ENCODE results near the gene UPK1B.
"Not testable (repeated sequence)": the region's sequence is repeated elsewhere in the genome, so short reads cannot be mapped to it uniquely, and the experiment has no call there.

The UPK1B gene

GRCh38 chr3:119238363-119238762 lies 65.0 kb downstream of the UPK1B start:
- H3K27ac ChIP-seq (ENCODE audit: poor library complexity, severe bottlenecking) = peak overlapping the region; percentile 55
- no peaks in the 10 kb centered on the region for H3K9me3 ChIP-seq (ENCODE audit: severe bottlenecking)
- peaks cover 22% of the 10 kb centered on the region for H3K4me1 ChIP-seq (ENCODE audit: insufficient read depth, poor library complexity, severe bottlenecking)
- H3K36me3 ChIP-seq (ENCODE audit: low read depth) = peaks cover 22% of the 10 kb centered on the region
- DNase-seq (ENCODE audit: low spot score) = no peak
- ATAC-seq (ENCODE audit: low read depth) = no peak
- TF ChIP-seq, protein P1, sequence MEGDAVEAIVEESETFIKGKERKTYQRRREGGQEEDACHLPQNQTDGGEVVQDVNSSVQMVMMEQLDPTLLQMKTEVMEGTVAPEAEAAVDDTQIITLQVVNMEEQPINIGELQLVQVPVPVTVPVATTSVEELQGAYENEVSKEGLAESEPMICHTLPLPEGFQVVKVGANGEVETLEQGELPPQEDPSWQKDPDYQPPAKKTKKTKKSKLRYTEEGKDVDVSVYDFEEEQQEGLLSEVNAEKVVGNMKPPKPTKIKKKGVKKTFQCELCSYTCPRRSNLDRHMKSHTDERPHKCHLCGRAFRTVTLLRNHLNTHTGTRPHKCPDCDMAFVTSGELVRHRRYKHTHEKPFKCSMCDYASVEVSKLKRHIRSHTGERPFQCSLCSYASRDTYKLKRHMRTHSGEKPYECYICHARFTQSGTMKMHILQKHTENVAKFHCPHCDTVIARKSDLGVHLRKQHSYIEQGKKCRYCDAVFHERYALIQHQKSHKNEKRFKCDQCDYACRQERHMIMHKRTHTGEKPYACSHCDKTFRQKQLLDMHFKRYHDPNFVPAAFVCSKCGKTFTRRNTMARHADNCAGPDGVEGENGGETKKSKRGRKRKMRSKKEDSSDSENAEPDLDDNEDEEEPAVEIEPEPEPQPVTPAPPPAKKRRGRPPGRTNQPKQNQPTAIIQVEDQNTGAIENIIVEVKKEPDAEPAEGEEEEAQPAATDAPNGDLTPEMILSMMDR (IDR thresholded peaks at IDR 0.05; ENCODE audit: poor library complexity, severe bottlenecking) = no peak
- no peaks in the 10 kb centered on the region for H3K27me3 ChIP-seq (ENCODE audit: insufficient read depth, poor library complexity, severe bottlenecking)
- no peak overlapping the region for H3K4me3 ChIP-seq (ENCODE audit: severe bottlenecking)

DNA sequence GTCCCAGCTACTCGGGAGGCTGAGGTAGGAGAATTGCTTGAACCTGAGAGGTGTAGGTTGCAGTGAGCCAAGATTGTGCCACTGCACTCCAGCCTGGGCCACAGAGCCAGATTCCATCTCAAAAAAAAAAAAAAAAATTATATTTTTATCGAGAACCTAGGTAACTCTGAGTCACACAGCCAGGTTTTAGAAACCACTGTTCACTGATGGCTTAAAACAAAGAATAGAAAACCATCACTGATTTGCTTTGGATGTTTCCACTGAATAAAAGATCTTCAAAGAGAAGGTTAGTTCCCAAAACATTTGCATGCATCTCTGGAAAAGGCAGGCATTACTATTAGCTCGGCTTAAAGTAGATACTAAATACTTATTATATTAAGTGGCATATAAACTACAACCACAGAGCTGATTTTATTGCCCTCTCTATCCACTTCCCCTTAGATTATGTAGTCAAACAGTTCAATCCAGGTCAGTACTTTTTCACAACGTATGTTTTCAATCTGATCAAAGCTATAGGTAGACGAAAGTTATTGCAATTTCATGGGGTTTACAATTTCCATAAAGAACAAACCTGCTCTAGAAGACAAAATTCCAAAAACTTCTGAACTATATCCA lies 65.9 kb downstream of the UPK1B start:
- peaks cover 16% of the 10 kb centered on the region for H3K36me3 ChIP-seq (ENCODE audit: low read depth)
- H3K27ac ChIP-seq (ENCODE audit: poor library complexity, severe bottlenecking) = peak overlapping the region; percentile 55
- H3K4me1 ChIP-seq (ENCODE audit: insufficient read depth, poor library complexity, severe bottlenecking) = peaks cover 22% of the 10 kb centered on the region
- no peaks in the 10 kb centered on the region for H3K27me3 ChIP-seq (ENCODE audit: insufficient read depth, poor library complexity, severe bottlenecking)
- H3K4me3 ChIP-seq (ENCODE audit: severe bottlenecking) = peak overlapping the region; percentile 52
- no peaks in the 10 kb centered on the region for H3K9me3 ChIP-seq (ENCODE audit: severe bottlenecking)
- TF ChIP-seq, protein P1 (IDR thresholded peaks at IDR 0.05; ENCODE audit: poor library complexity, severe bottlenecking) = no peak
- no peak for DNase-seq (ENCODE audit: low spot score)
- no peak for ATAC-seq (ENCODE audit: low read depth)

GRCh38 chr3:119240101-119240590 lies 66.7 kb downstream of the UPK1B start:
- peaks cover 8% of the 10 kb centered on the region for H3K36me3 ChIP-seq (ENCODE audit: low read depth)
- H3K9me3 ChIP-seq (ENCODE audit: severe bottlenecking) = no peaks in the 10 kb centered on the region
- peak overlapping the region; percentile 55 for H3K27ac ChIP-seq (ENCODE audit: poor library complexity, severe bottlenecking)

GRCh38 chr3:119240591-119241434 lies 67.4 kb downstream of the UPK1B start, which contains the start of gene B4GALT4:
B4GALT4 (minus strand) TSS chr3:119240878; CDS start chr3:119230099, 10,779 bp downstream.
- Histone ChIP-seq H3K4me3 (ENCODE audit: severe bottlenecking) (peak within 1 kb of the TSS; percentile 52), H3K4me1 (ENCODE audit: insufficient read depth, poor library complexity, severe bottlenecking) (peaks cover 13% of the 10 kb centered on the region), H3K27me3 (ENCODE audit: insufficient read depth, poor library complexity, severe bottlenecking) (no peaks in the 10 kb centered on the region), H3K9me3 (ENCODE audit: severe bottlenecking) (no peaks in the 10 kb centered on the region), H3K27ac (ENCODE audit: poor library complexity, severe bottlenecking) (peak within 1 kb of the TSS; percentile 55), H3K36me3 (ENCODE audit: low read depth) (peaks cover 2% of the 10 kb centered on the region)
- TF ChIP-seq, protein P1 (IDR thresholded peaks at IDR 0.05; ENCODE audit: poor library complexity, severe bottlenecking) = no peak
- DNase-seq (ENCODE audit: low spot score) (peak; percentile 80), ATAC-seq (ENCODE audit: low read depth) (peak; percentile 94)

More at GRCh38 chr3:119240101-119240590, 66.7 kb downstream of the UPK1B start:
- ATAC-seq (ENCODE audit: low read depth) (no peak; the same call in 2 of the 3 replicates), DNase-seq (ENCODE audit: low spot score) (no peak)
- Histone ChIP-seq H3K27me3 (ENCODE audit: insufficient read depth, poor library complexity, severe bottlenecking) (no peaks in the 10 kb centered on the region), H3K4me1 (ENCODE audit: insufficient read depth, poor library complexity, severe bottlenecking) (peaks cover 17% of the 10 kb centered on the region), H3K4me3 (ENCODE audit: severe bottlenecking) (peak overlapping the region; percentile 52)
- TF ChIP-seq, protein P1 (IDR thresholded peaks at IDR 0.05; ENCODE audit: poor library complexity, severe bottlenecking) = no peak

GRCh38 chr3:119242387-119243057 lies 69.1 kb downstream of the UPK1B start:
- H3K27ac ChIP-seq (ENCODE audit: poor library complexity, severe bottlenecking); H3K9me3 ChIP-seq (ENCODE audit: severe bottlenecking); ATAC-seq (ENCODE audit: low read depth); H3K36me3 ChIP-seq (ENCODE audit: low read depth); H3K4me3 ChIP-seq (ENCODE audit: severe bottlenecking); DNase-seq (ENCODE audit: low spot score); H3K27me3 ChIP-seq (ENCODE audit: insufficient read depth, poor library complexity, severe bottlenecking): not testable (repeated sequence)
- H3K4me1 ChIP-seq (ENCODE audit: insufficient read depth, poor library complexity, severe bottlenecking) = peaks cover 13% of the 10 kb centered on the region

DNA sequence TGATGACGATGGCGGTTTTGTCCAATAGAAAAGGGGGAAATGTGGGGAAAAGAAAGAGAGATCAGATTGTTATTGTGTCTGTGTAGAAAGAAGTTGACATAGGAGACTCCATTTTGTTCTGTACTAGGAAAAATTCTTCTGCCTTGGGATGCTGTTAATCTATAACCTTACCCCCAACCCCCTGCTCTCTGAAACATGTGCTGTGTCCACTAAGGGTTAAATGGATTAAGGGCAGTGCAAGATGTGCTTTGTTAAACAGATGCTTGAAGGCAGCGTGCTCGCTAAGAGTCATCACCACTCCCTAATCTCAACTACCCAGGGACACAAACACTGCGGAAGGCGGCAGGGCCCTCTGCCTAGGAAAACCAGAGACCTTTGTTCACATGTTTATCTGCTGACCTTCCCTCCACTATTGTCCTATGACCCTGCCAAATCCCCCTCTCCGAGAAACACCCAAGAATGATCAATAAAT lies 69.7 kb downstream of the UPK1B start:
- not testable (repeated sequence) for H3K27ac ChIP-seq (ENCODE audit: poor library complexity, severe bottlenecking); ATAC-seq (ENCODE audit: low read depth); H3K4me3 ChIP-seq (ENCODE audit: severe bottlenecking); DNase-seq (ENCODE audit: low spot score); H3K36me3 ChIP-seq (ENCODE audit: low read depth); H3K27me3 ChIP-seq (ENCODE audit: insufficient read depth, poor library complexity, severe bottlenecking); H3K9me3 ChIP-seq (ENCODE audit: severe bottlenecking)
- H3K4me1 ChIP-seq (ENCODE audit: insufficient read depth, poor library complexity, severe bottlenecking) = peaks cover 13% of the 10 kb centered on the region

All from RWPE2 (cell line).